Esophagus (tissue), 2 donors: ENCODE data around the gene OCLN. TPM values are rescaled to one million over a fixed set of nuclear protein-coding genes. Genes with fewer than 3 reads are reported as not detected.
"Not testable (repeated sequence)": the region's sequence is repeated elsewhere in the genome, so short reads cannot be mapped to it uniquely, and the experiment has no call there.

ENCODE experiments used
- H3K27ac ChIP-seq, 2 donors: one replicate each; pipeline ENCODE4 v1.5.1; 2013; ENCODE audit warnings: low read depth in 2 of 2, mild to moderate bottlenecking in 2 of 2, inconsistent platforms in 1 of 2, low read length in 1 of 2, moderate library complexity in 1 of 2
- H3K27me3 ChIP-seq, 2 donors: one replicate each; pipeline ENCODE4 v1.6.1; 2013; ENCODE audit warnings: low read length in 2 of 2, control low read depth in 1 of 2, mild to moderate bottlenecking in 1 of 2; ENCODE audit not compliant: insufficient read depth in 2 of 2, control insufficient read depth in 1 of 2
- H3K36me3 ChIP-seq, 2 donors: one replicate each; pipeline ENCODE4 v1.6.1; 2013; ENCODE audit warnings: low read length in 1 of 2; ENCODE audit not compliant: control insufficient read depth in 2 of 2, insufficient read depth in 2 of 2
- H3K4me1 ChIP-seq, 2 donors: one replicate each; pipeline ENCODE4 v1.6.1; 2013; ENCODE audit warnings: low read length in 1 of 2; ENCODE audit not compliant: control insufficient read depth in 2 of 2, insufficient read depth in 2 of 2
- H3K4me3 ChIP-seq, 2 donors: one replicate each; pipeline ENCODE4 v1.5.1; 2013; ENCODE audit warnings: low read length in 2 of 2, mild to moderate bottlenecking in 2 of 2, low read depth in 1 of 2, moderate library complexity in 1 of 2
- H3K9me3 ChIP-seq, 2 donors: one replicate each; pipeline ENCODE4 v1.6.1; 2013; ENCODE audit warnings: mild to moderate bottlenecking in 2 of 2, low read depth in 1 of 2, low read length in 1 of 2, moderate library complexity in 1 of 2; ENCODE audit not compliant: control insufficient read depth in 2 of 2, insufficient read depth in 1 of 2
- WGBS, 2 donors: extraction: QIAGEN DNeasy Blood & Tissue Kit; methylation state at CpG; one replicate each; pipeline ENCODE4 v1.1.7; 2013; 5-methylcytosine and 5-hydroxymethylcytosine counted together
- polyA plus RNA-seq, 2 donors: library from polyadenylated mRNA; stranded (reverse); fragments of 200-250 nt; gene quantifications; one replicate each; pipeline ENCODE4 v1.2.3, GENCODE V29; 2013
- donor health status: healthy with polysubstance abuse.
- donor health status: Bipolar disorder and iron deficiency.

The OCLN gene
- polyA plus RNA-seq, 2 donors, result 9.9 to 12.0 TPM

DNA sequence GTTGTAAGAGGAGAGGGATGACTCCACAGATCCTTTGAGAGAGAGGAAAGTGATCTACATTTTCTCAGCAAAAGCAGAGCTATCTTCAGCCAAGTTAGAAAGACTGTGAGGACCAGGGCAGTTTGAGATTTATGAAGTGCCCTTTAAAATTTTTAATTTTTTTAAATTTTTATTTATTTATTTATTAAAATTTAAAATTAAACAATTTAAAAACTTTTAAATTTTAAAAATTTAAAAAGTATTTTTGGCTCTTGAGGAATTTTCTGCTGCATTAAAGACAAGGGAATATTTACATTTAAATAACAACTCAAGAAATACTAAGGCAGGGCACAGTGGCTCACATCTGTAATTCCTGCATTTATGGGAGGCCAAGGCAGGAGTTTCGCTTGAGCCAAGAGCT, 30.4 kb upstream of the OCLN start:
- no peaks in the 10 kb centered on the region for H3K27me3 ChIP-seq
- H3K4me1 ChIP-seq, result no peaks in the 10 kb centered on the region
- 95 to 97% methylated on average over 1 of the region's 1 CpG for WGBS, 2 donors
- no peak overlapping the region for H3K27ac ChIP-seq
- H3K9me3 ChIP-seq, result peaks cover 0 to 2% of the 10 kb centered on the region in 2 donors
- no peaks in the 10 kb centered on the region for H3K36me3 ChIP-seq
- no peak overlapping the region for H3K4me3 ChIP-seq

DNA sequence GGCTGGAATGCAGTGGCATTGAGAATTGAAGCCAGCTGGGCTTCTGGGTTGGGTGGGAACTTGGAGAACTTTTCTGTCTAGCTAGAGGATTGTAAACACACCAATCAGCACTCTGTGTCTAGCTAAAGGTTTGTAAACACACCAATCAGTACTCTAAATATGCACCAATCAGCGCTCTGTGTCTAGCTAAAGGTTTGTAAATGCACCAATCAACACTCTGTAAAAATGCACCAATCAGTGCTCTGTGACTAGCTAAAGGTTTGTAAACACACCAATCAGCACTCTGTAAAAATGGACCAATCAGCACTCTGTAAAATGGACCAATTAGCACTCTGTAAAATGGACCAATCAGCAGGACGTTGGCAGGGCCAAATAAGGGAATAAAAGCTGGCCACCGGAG, 26.2 kb upstream of the OCLN start:
- not testable (repeated sequence) for H3K9me3 ChIP-seq, H3K27ac ChIP-seq, H3K36me3 ChIP-seq, H3K27me3 ChIP-seq, H3K4me3 ChIP-seq, H3K4me1 ChIP-seq
- WGBS, 2 donors, result 94 to 98% methylated on average over 3 of the region's 3 CpGs

DNA sequence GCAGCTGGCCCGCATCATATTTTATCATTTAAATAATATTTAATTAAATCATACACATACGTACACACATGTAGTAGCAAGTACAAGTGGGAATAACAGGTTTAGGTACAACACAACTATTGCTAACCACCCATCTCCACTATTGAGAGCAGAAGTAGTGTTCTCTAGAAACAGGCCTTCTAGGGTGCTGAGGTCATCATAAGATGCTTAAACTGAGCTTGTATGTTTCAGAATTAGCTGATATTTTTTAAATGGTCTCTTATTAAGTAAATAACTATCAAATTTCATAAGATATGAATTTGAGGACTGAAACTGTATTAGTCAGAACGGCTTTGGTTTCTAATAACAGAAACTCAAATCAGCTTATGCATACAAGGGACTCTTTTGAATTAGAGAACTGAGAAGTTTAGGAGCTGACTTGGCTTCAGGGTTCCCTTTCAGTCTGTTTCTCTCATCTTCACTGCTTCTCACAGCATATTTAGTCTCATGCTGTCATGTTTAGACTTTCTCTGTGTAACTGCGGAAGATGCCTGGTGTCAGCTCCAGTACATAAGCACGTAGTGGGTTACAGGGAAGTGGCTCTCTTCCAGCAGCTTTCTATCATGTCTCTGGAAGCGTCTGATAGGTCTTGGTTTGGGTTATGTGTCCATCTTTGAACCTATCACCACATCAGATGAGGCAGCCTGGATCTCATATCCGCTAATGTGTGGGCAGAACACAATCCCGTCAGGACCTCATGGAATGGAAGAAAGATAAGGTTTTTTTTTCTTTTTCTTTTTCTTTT, 25.0 kb upstream of the OCLN start:
- WGBS, 2 donors, result 84 to 88% methylated on average over 8 of the region's 8 CpGs
- Histone ChIP-seq H3K4me1 (no peaks in the 10 kb centered on the region), H3K27me3 (no peaks in the 10 kb centered on the region), H3K36me3 (no peaks in the 10 kb centered on the region), H3K4me3 (no peak overlapping the region), H3K27ac (no peak overlapping the region), H3K9me3 (peaks cover 0 to 2% of the 10 kb centered on the region in 2 donors)

DNA sequence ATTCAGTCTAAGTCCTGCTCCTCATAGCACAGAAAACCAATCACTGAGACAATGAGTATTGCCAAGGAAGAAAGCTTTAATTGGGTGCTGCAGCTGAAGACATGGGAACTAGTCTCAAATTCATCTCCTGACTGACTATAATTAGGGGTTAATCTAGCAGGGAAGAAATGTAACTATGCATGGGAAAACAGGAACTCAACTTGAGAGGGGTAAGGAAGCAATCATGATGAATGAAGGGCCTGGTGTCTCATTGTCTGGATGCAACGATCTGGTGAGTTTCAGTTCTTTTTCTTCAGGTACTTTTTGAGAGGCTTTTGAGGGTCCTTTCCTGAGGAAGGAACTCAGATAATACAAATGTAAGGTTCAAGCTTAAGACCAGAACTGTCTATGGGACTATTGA, 24.0 kb upstream of the OCLN start:
- peaks cover 0 to 2% of the 10 kb centered on the region in 2 donors for H3K9me3 ChIP-seq
- H3K36me3 ChIP-seq, result no peaks in the 10 kb centered on the region
- H3K27me3 ChIP-seq, result no peaks in the 10 kb centered on the region
- H3K4me3 ChIP-seq, result no peak overlapping the region
- 43 to 58% methylated on average over 1 of the region's 1 CpG for WGBS, 2 donors
- H3K4me1 ChIP-seq, result no peaks in the 10 kb centered on the region
- no peak overlapping the region for H3K27ac ChIP-seq

DNA sequence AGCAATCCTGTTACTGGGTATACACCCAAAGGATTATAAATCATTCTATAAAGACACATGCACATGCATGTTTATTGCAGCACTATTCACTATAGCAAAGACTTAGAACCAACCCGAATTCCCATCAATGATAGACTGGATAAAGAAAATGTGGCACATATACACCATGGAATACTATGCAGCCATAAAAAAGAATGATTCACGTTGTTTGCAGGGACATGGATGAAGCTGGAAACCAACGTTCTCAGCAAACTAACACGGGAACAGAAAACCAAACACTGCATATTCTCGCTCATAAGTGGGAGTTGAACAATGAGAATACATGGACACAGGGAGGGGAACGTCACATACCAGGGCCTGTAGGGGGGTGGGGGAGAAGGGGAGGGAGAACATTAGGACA, 21.1 kb upstream of the OCLN start:
- WGBS, 2 donors, result 88 to 91% methylated on average over 6 of the region's 6 CpGs
- H3K27ac ChIP-seq, H3K9me3 ChIP-seq, H3K27me3 ChIP-seq, H3K4me3 ChIP-seq, H3K4me1 ChIP-seq, H3K36me3 ChIP-seq: not testable (repeated sequence)

DNA sequence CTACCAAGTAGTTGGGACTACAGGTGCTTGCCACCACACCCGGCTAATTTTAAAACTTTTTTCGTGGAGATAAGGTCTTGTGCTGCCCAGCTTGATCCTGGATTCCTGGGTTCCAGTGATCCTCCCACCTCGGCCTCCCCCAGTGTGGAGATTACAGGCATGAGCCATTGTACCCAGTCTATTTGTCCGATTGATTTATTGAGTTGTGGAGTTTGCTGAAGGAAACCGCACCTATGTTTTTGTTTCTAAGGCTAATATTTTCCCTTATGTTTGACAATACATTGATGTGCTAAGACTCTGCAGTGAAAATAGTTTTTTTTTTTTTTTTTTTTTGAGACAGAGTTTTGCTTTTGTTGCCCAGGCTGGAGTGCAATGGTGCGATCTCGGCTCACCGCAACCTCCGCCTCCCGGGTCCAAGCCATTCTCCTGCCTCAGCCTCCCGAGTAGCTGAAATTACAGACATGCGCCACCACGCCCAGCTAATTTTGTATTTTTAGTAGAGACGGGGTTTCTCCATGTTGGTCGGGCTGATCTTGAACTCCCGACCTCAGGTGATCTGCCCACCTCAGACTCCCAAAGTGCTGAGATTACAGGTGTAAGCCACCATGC, 20.0 kb upstream of the OCLN start:
- H3K9me3 ChIP-seq, H3K4me3 ChIP-seq, H3K36me3 ChIP-seq, H3K27ac ChIP-seq, H3K4me1 ChIP-seq, H3K27me3 ChIP-seq: not testable (repeated sequence)
- 87 to 92% methylated on average over 16 of the region's 16 CpGs for WGBS, 2 donors

DNA sequence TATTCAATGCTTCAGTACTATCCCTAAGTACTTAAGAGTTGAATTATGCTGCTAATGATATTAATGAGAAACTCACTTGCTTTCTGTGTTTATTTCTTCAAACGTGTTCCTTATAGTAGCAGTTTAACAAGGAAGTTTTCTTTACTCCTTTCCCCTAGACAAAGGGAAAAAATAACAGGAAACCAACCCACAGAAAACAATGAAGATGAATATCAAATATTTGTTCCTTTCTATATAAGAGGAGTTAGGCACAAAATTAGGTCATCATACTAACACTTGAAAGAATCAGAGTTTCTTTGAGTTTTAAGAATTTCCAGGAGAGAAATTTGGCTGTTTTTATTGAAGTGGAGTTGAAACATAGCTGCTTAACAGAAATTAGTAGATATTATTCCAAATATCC, 15.4 kb upstream of the OCLN start:
- Histone ChIP-seq H3K9me3 (no peaks in the 10 kb centered on the region), H3K27ac (no peak overlapping the region)

DNA sequence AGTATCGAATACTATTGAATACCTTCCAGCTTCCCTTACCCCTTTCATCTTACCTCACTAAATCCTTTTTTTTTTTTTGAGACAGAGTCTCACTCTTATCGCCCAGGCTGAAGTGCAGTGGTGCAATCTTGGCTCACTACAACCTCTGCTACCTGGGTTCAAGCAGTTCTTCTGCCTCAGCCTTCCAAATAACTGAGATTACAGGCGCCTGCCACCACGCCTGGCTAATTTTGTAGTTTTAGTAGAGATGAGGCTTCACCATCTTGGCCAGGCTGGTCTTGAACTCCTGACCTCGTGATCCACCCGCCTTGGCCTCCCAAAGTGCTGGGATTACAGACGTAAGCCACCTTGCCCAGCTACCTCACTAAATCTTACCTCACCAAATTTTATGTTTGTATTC, 14.3 kb upstream of the OCLN start:
- H3K4me3 ChIP-seq, H3K4me1 ChIP-seq, H3K27ac ChIP-seq, H3K36me3 ChIP-seq, H3K9me3 ChIP-seq, H3K27me3 ChIP-seq: not testable (repeated sequence)
- 87 to 90% methylated on average over 7 of the region's 7 CpGs for WGBS, 2 donors

More for the DNA sequence above, 15.4 kb upstream of the OCLN start:
- Histone ChIP-seq H3K4me1 (no peaks in the 10 kb centered on the region), H3K4me3 (no peak overlapping the region), H3K27me3 (no peaks in the 10 kb centered on the region), H3K36me3 (no peaks in the 10 kb centered on the region)
- WGBS, 2 donors, result 13 to 18% methylated on average over 1 of the region's 1 CpG

DNA sequence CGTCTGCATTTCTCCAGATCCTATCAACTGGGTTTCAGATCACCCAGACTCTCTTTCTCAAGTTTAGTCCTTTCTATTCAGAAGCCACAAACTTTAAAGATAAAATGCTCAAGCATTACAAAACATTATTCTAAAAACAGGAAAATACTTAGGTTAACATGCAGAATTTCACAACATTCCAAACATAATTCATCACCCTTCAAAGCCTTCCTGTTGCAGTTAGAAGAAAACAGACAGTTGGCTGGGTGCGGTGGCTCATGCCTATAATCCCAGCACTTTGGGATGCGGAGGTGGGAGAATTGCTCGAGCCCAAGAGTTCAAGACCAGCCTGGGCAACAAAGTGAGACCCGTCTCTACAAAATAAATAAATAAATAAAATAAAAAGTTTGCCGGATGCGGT, 7.7 kb upstream of the OCLN start:
- WGBS, 2 donors, result 78 to 79% methylated on average over 7 of the region's 7 CpGs
- Histone ChIP-seq H3K27ac (no peak overlapping the region), H3K4me1 (no peaks in the 10 kb centered on the region), H3K27me3 (peaks cover 0 to 3% of the 10 kb centered on the region in 2 donors), H3K9me3 (no peaks in the 10 kb centered on the region), H3K36me3 (no peaks in the 10 kb centered on the region), H3K4me3 (no peak overlapping the region)

DNA sequence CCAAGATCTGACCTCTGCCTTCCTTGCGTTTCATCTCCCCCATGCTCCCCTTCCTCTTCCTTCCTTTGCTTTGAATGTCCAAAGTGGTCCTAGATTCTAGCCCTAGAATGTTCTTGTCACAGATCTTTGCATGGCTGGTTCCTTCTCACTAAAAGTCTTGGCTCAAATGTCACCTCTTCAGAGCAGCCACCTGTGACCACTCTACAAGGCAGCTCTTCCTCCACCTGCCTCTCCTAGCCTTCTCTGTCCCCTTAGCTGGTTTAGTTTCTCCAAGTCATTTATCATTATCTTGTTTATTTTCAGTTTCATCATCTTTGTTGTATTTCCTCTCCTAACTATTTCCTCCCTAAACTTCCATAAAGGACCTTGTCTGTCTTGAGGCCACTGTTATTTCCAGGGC, 7.1 kb upstream of the OCLN start:
- Histone ChIP-seq H3K36me3 (no peaks in the 10 kb centered on the region), H3K9me3 (no peaks in the 10 kb centered on the region), H3K27me3 (peaks cover 0 to 3% of the 10 kb centered on the region in 2 donors), H3K27ac (no peak overlapping the region), H3K4me1 (no peaks in the 10 kb centered on the region), H3K4me3 (no peak overlapping the region)
- WGBS, 2 donors, result 81 to 100% methylated on average over 1 of the region's 1 CpG
